UCSD-AML1 (cell line): ENCODE measurements around the gene PAPSS2.
"Not testable (repeated sequence)": the region's sequence is repeated elsewhere in the genome, so short reads cannot be mapped to it uniquely, and the experiment has no call there.

ENCODE experiments used
- DNase-seq: peaks from one replicate; lab custom pipeline; 2025; ENCODE audit not compliant: unreplicated experiment; lab: John Stamatoyannopoulos, UW

The PAPSS2 gene

GRCh38 chr10:87659571-87660483, at the start of gene PAPSS2:
Gene PAPSS2, plus strand, starts transcription at chr10:87659878. Its CDS starts 104 bp downstream, at chr10:87659982.
- no peak for DNase-seq

DNA sequence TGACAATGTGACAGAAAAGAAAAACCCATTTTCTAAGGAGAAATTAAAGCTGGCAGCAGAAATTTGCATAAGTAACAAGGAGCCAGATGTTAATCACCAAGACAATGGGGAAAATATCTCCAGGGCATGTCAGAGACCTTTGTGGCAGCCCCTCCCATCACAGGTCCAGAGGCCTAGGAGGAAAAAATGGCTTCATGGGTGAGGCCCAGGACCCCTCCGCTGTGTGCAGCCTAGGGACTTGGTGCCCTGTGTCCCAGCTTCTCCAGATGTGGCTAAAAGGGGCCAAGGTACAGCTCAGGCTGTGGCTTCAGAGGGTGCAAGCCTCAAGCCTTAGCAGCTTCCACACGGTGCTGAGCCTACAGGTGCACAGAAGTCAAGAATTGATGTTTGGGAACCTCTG, 48.3 kb upstream of the PAPSS2 start:
- not testable (repeated sequence) for DNase-seq

DNA sequence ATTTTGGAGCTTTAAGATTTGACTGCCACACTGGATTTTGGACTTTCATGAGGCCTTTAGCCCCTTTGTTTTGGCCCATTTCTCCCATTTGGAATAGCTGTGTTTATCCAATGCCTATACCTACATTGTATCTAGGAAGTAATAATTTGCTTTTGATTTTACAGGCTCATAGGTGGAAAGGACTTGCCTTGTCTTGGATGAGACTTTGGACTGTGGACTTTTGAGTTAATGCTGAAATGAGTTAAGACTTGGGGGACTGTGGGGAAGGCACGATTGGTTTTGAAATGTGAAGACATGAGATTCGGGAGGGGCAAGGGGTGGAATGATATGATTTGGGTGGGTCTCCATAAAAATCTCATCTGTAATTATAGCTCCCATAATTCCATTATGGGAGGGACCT, 47.6 kb upstream of the PAPSS2 start:
- DNase-seq, result no peak

DNA sequence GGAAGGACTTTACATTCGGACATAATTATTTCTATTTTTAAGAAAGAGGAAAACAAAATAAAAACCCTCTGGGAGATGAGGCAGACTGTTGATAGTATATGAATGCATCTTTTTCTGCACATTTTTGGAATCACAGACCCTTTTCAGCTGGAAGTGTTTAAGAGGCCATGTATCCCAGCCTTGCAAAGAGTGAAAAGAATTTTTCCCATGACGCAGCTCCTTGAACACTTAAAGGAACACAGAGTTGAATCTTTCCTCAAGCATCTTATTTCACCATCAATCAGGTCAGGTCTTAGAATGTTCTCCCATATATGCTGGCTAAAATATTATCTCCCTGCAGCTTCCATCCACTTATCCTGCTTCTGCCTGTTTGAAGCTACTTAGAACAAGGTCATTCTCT, 45.9 kb upstream of the PAPSS2 start:
- DNase-seq, result no peak

GRCh38 chr10:87615856-87616255, 43.8 kb upstream of the PAPSS2 start:
- no peak for DNase-seq

DNA sequence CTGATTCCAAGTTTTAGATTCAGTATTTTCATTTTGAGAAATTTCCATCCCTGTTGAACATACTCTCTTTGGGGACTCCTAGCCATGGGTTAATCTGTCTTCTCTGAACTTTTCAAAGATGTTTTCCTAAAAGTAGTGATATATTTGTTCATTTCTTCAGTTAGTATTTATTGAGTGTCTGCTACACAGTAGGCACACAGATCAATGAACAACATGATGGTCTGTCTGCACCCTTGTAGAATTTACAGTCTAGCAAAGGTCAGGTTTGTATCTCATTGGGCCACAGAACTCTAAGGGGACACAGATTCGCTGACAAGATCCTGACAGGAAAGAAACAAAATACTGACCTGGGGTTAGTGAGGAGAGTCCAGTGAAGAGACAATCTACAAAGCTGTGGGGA, 42.2 kb upstream of the PAPSS2 start:
- no peak for DNase-seq

- DNase-seq, result no peak
These were observed 40.9 kb upstream of the PAPSS2 start for GRCh38 chr10:87618566-87619423.

DNA sequence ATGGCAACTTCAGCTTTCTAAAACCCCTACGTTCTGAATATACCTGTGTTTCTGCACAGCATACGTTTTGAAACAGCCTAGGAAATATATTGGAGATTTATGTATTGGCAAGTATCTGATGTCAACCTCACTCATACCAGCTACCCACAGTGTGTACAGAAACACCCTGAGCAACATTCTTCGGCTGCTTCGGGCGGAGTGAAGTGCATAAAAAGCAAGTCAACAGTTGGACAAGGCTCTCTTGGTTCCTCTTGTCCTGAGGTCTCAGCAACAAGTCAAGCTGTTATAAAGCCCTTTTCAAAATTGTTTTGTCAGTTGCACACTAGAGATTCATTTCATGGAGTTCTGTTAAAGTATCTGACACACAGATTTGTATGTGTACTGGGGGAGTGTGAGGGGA, 40.0 kb upstream of the PAPSS2 start:
- DNase-seq, result no peak

DNA sequence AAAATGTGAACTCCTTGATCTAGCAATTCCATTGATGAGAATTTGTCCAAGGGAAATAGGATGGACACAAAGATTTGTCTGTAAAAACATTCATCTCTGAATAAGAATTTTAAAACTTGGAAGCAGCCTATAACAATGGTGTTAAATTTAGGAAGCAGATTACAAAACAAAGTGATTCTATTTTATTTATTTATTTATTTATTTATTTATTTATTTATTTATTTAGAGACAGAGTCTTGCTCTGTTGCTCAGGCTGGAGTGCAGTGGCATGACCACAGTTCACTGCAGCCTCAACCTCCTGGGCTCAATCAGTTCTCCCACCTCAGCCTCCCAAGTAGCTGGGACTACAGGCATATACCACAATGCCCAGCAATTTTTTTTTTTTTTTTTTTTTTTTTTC, 38.2 kb upstream of the PAPSS2 start:
- DNase-seq, result not testable (repeated sequence)

GRCh38 chr10:87622314-87623004, 37.2 kb upstream of the PAPSS2 start:
- DNase-seq, result no peak

DNA sequence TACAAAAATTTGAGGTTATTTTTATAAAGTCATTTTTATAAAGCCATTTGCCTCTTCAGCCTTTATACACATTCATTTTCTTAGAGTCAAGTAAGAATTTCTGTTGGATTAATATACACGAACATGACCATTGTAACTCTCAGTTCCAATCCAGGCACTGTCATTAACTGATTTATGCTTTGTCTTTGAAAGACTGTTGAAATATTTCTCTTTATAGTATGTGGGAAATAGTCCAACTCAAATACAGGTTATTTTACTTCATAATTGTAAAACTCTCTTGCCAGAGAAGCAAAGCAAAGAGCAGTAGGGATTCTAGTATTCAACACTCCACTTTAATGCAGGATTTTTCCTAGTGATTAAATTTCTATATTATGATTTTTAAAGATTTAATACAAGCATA, 36.5 kb upstream of the PAPSS2 start:
- no peak for DNase-seq

GRCh38 chr10:87625661-87626060, 34.0 kb upstream of the PAPSS2 start:
- DNase-seq, result no peak

- no peak for DNase-seq
These were observed 33.2 kb upstream of the PAPSS2 start for GRCh38 chr10:87626422-87626892.

- no peak for DNase-seq
These were observed 29.5 kb upstream of the PAPSS2 start for GRCh38 chr10:87630171-87630570.

DNA sequence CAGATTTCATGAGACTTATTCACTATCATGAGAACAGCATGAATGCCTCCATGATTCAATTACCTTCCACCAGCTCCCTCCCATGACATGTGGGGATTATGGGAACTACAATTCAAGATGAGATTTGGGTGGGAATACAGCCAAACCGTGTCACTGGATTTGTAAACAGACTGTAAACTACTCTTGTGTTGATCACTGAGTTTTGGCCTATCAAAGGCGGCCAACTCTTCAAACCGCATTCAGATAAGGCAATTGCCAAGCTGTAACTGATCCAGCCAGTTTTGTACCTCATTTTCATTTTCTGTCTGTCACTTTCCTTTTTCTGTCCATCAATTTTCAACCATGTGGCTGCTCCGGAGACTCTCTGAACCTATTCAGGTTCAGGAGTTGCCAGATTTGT, 27.2 kb upstream of the PAPSS2 start:
- no peak for DNase-seq

GRCh38 chr10:87634311-87634710, 25.4 kb upstream of the PAPSS2 start:
- DNase-seq, result no peak

DNA sequence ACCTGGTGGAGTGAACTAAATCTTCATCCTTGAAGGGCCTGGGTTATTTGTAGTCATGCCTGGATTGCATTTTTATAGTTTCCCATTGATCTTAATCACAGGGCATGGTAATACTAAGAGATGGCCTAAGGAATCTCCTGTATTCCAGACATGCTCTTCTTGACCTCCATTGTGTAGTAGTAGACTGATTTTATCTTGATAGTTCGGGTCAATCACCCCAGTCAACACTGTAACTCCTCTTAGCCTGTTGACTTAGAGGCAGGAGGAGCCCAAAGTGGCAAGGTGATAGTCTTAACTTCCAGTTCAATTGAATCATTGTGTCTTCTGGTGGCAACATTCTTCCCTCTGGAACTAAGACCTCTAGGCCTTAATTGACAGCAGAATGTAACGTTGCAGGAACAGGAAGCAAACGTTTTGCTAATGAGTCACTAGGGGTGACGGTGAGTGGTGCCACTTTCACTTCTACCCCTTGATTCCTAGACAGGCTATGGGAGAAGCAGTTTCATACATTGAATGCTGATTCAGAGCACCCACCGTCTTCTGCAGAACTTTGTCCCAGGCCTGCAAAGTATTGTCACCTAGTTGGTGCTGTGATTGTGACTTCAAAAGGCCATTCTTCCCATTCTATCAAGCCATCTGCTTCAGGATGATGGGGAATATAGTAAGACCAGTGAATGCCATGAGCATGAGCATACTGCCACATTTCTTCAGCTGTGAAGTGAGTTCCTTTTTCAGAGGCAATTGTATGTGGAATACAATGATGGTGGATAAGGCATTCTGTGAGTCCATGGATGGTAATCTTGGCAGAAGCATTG, 24.0 kb upstream of the PAPSS2 start:
- DNase-seq, result no peak

DNA sequence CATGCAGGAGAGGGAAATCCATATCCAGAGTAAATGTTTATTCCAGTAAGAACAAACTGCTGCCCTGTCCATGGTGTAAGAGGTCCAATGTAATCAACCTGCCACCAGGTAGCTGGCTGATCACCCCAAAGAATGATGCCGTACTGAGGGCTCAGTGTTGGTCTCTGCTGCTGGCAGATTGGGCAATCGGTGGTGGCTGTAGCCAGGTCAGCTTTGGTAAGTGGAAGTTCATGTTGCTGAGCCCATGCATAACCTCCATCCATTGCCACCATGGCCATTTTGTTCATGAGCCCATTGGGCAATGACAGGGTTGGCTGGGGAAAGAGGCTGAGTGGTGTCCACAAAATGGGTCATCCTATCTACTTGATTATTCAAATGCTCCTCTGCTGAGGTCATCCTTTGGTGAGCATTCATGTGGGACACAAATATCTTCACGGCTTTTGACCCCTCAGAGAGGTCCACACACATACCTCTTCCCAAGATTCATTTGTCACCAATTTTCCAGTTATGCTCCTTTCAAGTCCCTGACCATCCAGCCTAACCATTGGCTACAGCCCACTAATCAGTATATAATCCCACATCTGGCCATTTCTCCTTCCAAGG, 23.3 kb upstream of the PAPSS2 start:
- no peak for DNase-seq

- no peak for DNase-seq
These were observed 20.2 kb upstream of the PAPSS2 start for GRCh38 chr10:87639493-87639892.

- no peak for DNase-seq
These were observed 19.6 kb upstream of the PAPSS2 start for GRCh38 chr10:87640043-87640442.
